Urinary bladder (tissue), 2 donors: ENCODE data around the gene IFIH1. TPM values are rescaled to one million over a fixed set of nuclear protein-coding genes. Genes with fewer than 3 reads are reported as not detected.

ENCODE experiments used
- polyA plus RNA-seq: library from polyadenylated mRNA; stranded (reverse); fragments of 200-250 nt; gene quantifications from one replicate; pipeline ENCODE4 v1.2.3, GENCODE V29; 2013
- total RNA-seq: library from RNA; depleted of rRNA; stranded (reverse); fragments of >200 nt; gene quantifications from one replicate; pipeline ENCODE4 v1.2.3, GENCODE V29; 2014
- donor health status: healthy.

The IFIH1 gene
- total and polyA plus RNA-seq, 2 donors: 7.9 to 14.7 TPM

Other genes starting within 250 kb of the IFIH1 start
- 44.1 TPM for gene DPP4, start 244.5 kb downstream of the IFIH1 start, total RNA-seq
- 0.80 TPM for gene DPP4, start 244.5 kb downstream of the IFIH1 start, polyA plus RNA-seq
- gene GCG, start 166.4 kb downstream of the IFIH1 start, total RNA-seq: not detected
- not detected for gene GCG, start 166.4 kb downstream of the IFIH1 start, polyA plus RNA-seq
- 57.7 TPM for gene FAP, start 75.2 kb downstream of the IFIH1 start, total RNA-seq
- 2.2 TPM for gene FAP, start 75.2 kb downstream of the IFIH1 start, polyA plus RNA-seq
- gene GCA, start 25.4 kb upstream of the IFIH1 start, total RNA-seq: 22.3 TPM
- 18.1 TPM for gene GCA, start 25.4 kb upstream of the IFIH1 start, polyA plus RNA-seq